BJ (cell line): ENCODE results near the gene CITED1. TPM values are rescaled to one million over a fixed set of nuclear protein-coding genes. Genes with fewer than 3 reads are reported as not detected.

ENCODE experiments used
- CTCF ChIA-PET: fragments of 350-600 bp; formaldehyde crosslinking; extraction: SDS; loops from one replicate; lab custom pipeline; 2021; ENCODE audit warnings: antibody characterized with exemption, inconsistent platforms; lab: Yijun Ruan, JAX
- POLR2A ChIA-PET: fragments of 300-600 bp; sonication (Branson Sonifier 250); formaldehyde crosslinking; extraction: SDS; loops from one replicate; lab custom pipeline; 2021; ENCODE audit warnings: antibody characterized with exemption; lab: Charles Lee
- DNase-seq: peaks from one replicate; pipeline ENCODE4 v3.0.0-alpha.2; 2011; ENCODE audit warnings: low read depth
- H3K27me3 ChIP-seq: 2 replicates; pipeline ENCODE4 v1.6.0; 2011; ENCODE audit warnings: low read length; ENCODE audit not compliant: control insufficient read depth, insufficient read depth
- H3K36me3 ChIP-seq: 2 replicates; pipeline ENCODE4 v1.5.1; 2011; ENCODE audit warnings: low read length; ENCODE audit not compliant: control insufficient read depth, insufficient read depth
- H3K4me3 ChIP-seq: 2 replicates; pipeline ENCODE4 v1.5.1; 2011; ENCODE audit warnings: low read depth, mild to moderate bottlenecking, control low read depth, low read length
- polyA plus RNA-seq: library from polyadenylated mRNA; depleted of rRNA; stranded (reverse); fragments of >200 nt; gene quantifications from 2 replicates; pipeline ENCODE4 v1.2.3, GENCODE V29; 2011
- TF ChIP-seq, protein P1 (sequence below): IDR thresholded peaks from 2 replicates; pipeline ENCODE4 v1.5.1; 2011; ENCODE audit warnings: low read depth, mild to moderate bottlenecking, control low read depth, inconsistent platforms, low read length, moderate library complexity; ENCODE audit not compliant: insufficient read depth

The CITED1 gene
- polyA plus RNA-seq, 1 experiment = not detected

GRCh38 chrX:72270316-72270866 lies 35.3 kb downstream of the CITED1 start:
- TF ChIP-seq, protein P1, sequence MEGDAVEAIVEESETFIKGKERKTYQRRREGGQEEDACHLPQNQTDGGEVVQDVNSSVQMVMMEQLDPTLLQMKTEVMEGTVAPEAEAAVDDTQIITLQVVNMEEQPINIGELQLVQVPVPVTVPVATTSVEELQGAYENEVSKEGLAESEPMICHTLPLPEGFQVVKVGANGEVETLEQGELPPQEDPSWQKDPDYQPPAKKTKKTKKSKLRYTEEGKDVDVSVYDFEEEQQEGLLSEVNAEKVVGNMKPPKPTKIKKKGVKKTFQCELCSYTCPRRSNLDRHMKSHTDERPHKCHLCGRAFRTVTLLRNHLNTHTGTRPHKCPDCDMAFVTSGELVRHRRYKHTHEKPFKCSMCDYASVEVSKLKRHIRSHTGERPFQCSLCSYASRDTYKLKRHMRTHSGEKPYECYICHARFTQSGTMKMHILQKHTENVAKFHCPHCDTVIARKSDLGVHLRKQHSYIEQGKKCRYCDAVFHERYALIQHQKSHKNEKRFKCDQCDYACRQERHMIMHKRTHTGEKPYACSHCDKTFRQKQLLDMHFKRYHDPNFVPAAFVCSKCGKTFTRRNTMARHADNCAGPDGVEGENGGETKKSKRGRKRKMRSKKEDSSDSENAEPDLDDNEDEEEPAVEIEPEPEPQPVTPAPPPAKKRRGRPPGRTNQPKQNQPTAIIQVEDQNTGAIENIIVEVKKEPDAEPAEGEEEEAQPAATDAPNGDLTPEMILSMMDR = no peak
- CTCF ChIA-PET = interaction anchor here (1.0 kb wide), 1 partner anchor 27 kb away, joined by 3 read pairs; no protein-coding TSS in a partner anchor
- Histone ChIP-seq H3K4me3 (no peak overlapping the region), H3K27me3 (no peaks in the 10 kb centered on the region), H3K36me3 (peaks cover 9% of the 10 kb centered on the region)
- no peak for DNase-seq
- POLR2A ChIA-PET = interaction anchor here (0.6 kb wide), 1 partner anchor 228 kb away, joined by 9 read pairs; no protein-coding TSS in a partner anchor

DNA sequence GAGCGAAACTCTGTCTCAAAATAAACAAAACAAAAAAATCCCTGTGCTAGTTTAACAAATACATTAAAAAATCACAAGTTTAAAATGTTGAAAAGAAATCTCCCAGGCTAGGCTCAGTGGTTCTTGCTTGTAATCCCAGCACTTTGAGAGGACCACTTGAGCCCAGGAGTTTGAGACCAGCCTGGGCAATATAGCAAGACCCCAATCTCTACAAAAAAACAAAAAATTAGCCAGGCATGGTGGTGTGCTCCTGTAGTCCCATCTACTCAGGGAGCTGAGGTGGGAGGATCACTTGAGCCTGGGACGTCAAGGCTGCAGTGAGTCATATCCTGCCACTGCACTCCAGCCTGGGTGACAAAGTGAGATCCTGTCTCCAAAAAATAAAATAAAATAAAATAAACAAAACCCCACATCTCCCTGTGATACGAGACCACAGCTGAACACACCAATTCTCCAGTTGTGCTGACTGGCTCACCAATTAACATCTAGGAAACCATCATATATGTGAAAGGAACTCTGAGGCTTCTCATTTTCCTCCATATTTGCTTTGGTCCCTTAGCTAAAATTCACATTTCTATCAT lies 36.0 kb downstream of the CITED1 start:
- POLR2A ChIA-PET = no interaction called here
- H3K4me3 ChIP-seq = no peak overlapping the region
- H3K27me3 ChIP-seq = no peaks in the 10 kb centered on the region
- TF ChIP-seq, protein P1 = no peak
- CTCF ChIA-PET = interaction anchor here (1.0 kb wide), 1 partner anchor 26 kb away, joined by 3 read pairs; no protein-coding TSS in a partner anchor
- peaks cover 9% of the 10 kb centered on the region for H3K36me3 ChIP-seq
- no peak for DNase-seq

DNA sequence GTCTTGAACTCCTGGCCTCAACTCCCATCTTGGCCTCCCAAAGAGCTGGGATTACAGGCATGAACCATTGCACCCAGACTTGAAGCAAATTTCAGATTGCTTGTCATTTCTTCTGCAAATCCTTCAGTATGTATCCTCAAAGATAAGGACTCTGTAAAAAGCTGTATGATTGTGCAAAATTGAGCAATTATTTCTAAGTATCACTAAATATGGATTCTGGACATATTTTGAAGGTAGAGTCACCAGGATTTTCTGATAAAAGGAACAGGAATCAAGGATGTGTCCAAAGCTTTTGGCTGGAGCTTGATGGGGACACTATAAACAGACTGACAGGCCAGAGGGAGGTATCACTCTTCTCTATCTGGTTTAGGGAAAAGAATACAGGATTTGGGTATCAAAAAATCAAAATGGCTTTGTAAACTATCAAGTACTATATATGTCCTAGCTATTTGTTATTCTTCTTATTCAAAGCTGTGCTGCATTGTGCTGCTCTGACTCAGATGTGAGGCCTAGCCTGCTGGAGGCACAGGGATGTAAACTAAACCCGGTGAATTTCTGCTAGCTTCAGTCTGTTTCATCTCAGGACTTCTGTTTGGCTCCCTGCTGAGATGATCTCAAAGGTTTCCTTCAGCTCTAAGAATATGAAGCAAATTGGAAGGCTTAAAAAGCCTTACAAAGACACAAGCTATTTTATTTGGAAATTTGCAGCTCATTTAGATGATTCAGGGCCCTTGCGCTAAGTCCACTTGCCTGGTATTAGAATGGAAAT lies 36.9 kb downstream of the CITED1 start:
- DNase-seq = no peak
- CTCF ChIA-PET = interaction anchor here (1.7 kb wide), 1 partner anchor 8 kb away, joined by 6 read pairs; the partner anchor contains the start of gene RPS4X
- TF ChIP-seq, protein P1 = no peak
- POLR2A ChIA-PET = interaction anchor here (1.3 kb wide), 1 partner anchor 8 kb away, joined by 8 read pairs; the partner anchor contains the start of gene RPS4X
- no peaks in the 10 kb centered on the region for H3K27me3 ChIP-seq
- H3K36me3 ChIP-seq = peaks cover 9% of the 10 kb centered on the region
- no peak overlapping the region for H3K4me3 ChIP-seq

GRCh38 chrX:72265263-72265662 lies 40.5 kb downstream of the CITED1 start:
- POLR2A ChIA-PET = interaction anchor here (0.9 kb wide), 1 partner anchor 12 kb away, joined by 6 read pairs; the partner anchor contains the start of gene RPS4X
- Histone ChIP-seq H3K4me3 (no peak overlapping the region), H3K27me3 (no peaks in the 10 kb centered on the region), H3K36me3 (no peaks in the 10 kb centered on the region)
- no peak for DNase-seq
- TF ChIP-seq, protein P1 = no peak
- CTCF ChIA-PET = no interaction called here

- Histone ChIP-seq H3K27me3 (no peaks in the 10 kb centered on the region), H3K36me3 (no peaks in the 10 kb centered on the region), H3K4me3 (no peak overlapping the region)
- TF ChIP-seq, protein P1 = no peak
- ChIA-PET CTCF (interaction anchor here (1.8 kb wide), 1 partner anchor 17 kb away, joined by 4 read pairs; no protein-coding TSS in a partner anchor), POLR2A (no interaction called here)
- no peak for DNase-seq
Measured at GRCh38 chrX:72262077-72262476, 43.6 kb downstream of the CITED1 start.
